ENCODE data around the gene CD19.

GRCh38 chr16:28905229-28905754 is 26.5 kb upstream of the CD19 start:
- TF ChIP-seq POLR2A (IDR thresholded peaks at IDR 0.05): no peak
- no peak for TF ChIP-seq CTCF (IDR thresholded peaks at IDR 0.05)

Measured in body of pancreas (tissue), 4 donors.